Liver (tissue), 9 donors: ENCODE results near the gene CEND1. TPM values are rescaled to one million over a fixed set of nuclear protein-coding genes. Genes with fewer than 3 reads are reported as not detected.

Source experiments
- DNase-seq: peaks from one replicate; pipeline ENCODE4 v3.0.0-alpha.2; 2017; ENCODE audit warnings: low spot score
- H3K27ac ChIP-seq, 2 donors: one replicate each; pipeline ENCODE4 v1.7.0; 2013; ENCODE audit warnings: inconsistent platforms in 2 of 2, low read length in 2 of 2, control low read depth in 1 of 2, low read depth in 1 of 2, mild to moderate bottlenecking in 1 of 2
- H3K27me3 ChIP-seq, 4 donors: one replicate each; pipeline versions ENCODE4 v1.6.1 to v1.7.0; 2013; ENCODE audit warnings: low read length in 3 of 4, inconsistent platforms in 1 of 4, mild to moderate bottlenecking in 1 of 4, moderate library complexity in 1 of 4; ENCODE audit not compliant: control insufficient read depth in 4 of 4, insufficient read depth in 4 of 4
- H3K36me3 ChIP-seq, 4 donors: one replicate each; pipeline versions ENCODE4 v1.6.1 to v1.7.0; 2013; ENCODE audit warnings: low read length in 3 of 4, mild to moderate bottlenecking in 3 of 4, low read depth in 1 of 4, moderate library complexity in 1 of 4; ENCODE audit not compliant: control insufficient read depth in 4 of 4, insufficient read depth in 3 of 4
- H3K4me1 ChIP-seq, 4 donors: one replicate each; pipeline versions ENCODE4 v1.6.1 to v1.7.0; 2013; ENCODE audit warnings: low read length in 3 of 4, mild to moderate bottlenecking in 3 of 4, moderate library complexity in 1 of 4; ENCODE audit not compliant: control insufficient read depth in 4 of 4, insufficient read depth in 4 of 4
- H3K4me3 ChIP-seq, 3 donors: one replicate each; pipeline versions ENCODE4 v1.6.1 to v1.7.0; 2013; ENCODE audit warnings: low read length in 3 of 3, control low read depth in 1 of 3, low read depth in 1 of 3, mild to moderate bottlenecking in 1 of 3
- H3K9ac ChIP-seq, 2 donors: one replicate each; pipeline ENCODE4 v1.7.0; 2013; ENCODE audit warnings: low read length in 2 of 2, mild to moderate bottlenecking in 2 of 2, moderate library complexity in 2 of 2, control low read depth in 1 of 2, low read depth in 1 of 2
- H3K9me3 ChIP-seq, 4 donors: one replicate each; pipeline versions ENCODE4 v1.6.1 to v1.7.0; 2013; ENCODE audit warnings: low read length in 3 of 4; ENCODE audit not compliant: control insufficient read depth in 4 of 4
- EGR1 ChIP-seq, 2 donors: IDR thresholded peaks; 2 replicates each; pipeline ENCODE4 v1.6.1; 2016 to 2018; ENCODE audit warnings: antibody characterized with exemption in 2 of 2, low read depth in 2 of 2
- FOXA1 ChIP-seq: IDR thresholded peaks from 2 replicates; pipeline ENCODE4 v1.6.1; 2016; ENCODE audit warnings: antibody characterized with exemption
- FOXA2 ChIP-seq: IDR thresholded peaks from 2 replicates; pipeline ENCODE4 v1.6.1; 2016; ENCODE audit warnings: antibody characterized with exemption
- GABPA ChIP-seq, 2 donors: IDR thresholded peaks in 1 of 2; conservative IDR thresholded peaks in 1 of 2; 2 replicates each; pipeline ENCODE4 v1.6.1; 2016; ENCODE audit warnings: antibody characterized with exemption in 2 of 2, mild to moderate bottlenecking in 1 of 2, moderate library complexity in 1 of 2
- HNF4A ChIP-seq, 2 donors: conservative IDR thresholded peaks; 2 replicates each; pipeline ENCODE4 v1.6.1; 2016; ENCODE audit warnings: antibody characterized with exemption in 2 of 2, mild to moderate bottlenecking in 2 of 2
- HNF4G ChIP-seq: IDR thresholded peaks from 2 replicates; pipeline ENCODE4 v1.6.1; 2016; ENCODE audit warnings: antibody characterized with exemption
- JUND ChIP-seq, 2 donors: IDR thresholded peaks; 2 replicates each; pipeline ENCODE4 v1.6.1; 2016; ENCODE audit warnings: antibody characterized with exemption in 2 of 2
- NR2F2 ChIP-seq: IDR thresholded peaks from 2 replicates; pipeline ENCODE4 v1.6.1; 2016; ENCODE audit warnings: antibody characterized with exemption
- RAD21 ChIP-seq, 2 donors: IDR thresholded peaks; 2 replicates each; pipeline ENCODE4 v1.6.1; 2016; ENCODE audit warnings: antibody characterized with exemption in 2 of 2, mild to moderate bottlenecking in 2 of 2
- RXRA ChIP-seq, 2 donors: IDR thresholded peaks; 2 replicates each; pipeline ENCODE4 v1.6.1; 2017 to 2018; ENCODE audit warnings: antibody characterized with exemption in 2 of 2, mild to moderate bottlenecking in 1 of 2
- SP1 ChIP-seq: IDR thresholded peaks from 2 replicates; pipeline ENCODE4 v1.6.1; 2018; ENCODE audit warnings: antibody characterized with exemption, mild to moderate bottlenecking
- TAF1 ChIP-seq: conservative IDR thresholded peaks from 2 replicates; pipeline ENCODE4 v1.6.1; 2016; ENCODE audit warnings: antibody characterized with exemption, mild to moderate bottlenecking
- YY1 ChIP-seq: IDR thresholded peaks from 2 replicates; pipeline ENCODE4 v1.6.1; 2016; ENCODE audit warnings: antibody characterized with exemption, mild to moderate bottlenecking
- WGBS: extraction: QIAGEN DNeasy Blood & Tissue Kit; methylation state at CpG from one replicate; pipeline ENCODE4 v1.1.7; 2013; 5-methylcytosine and 5-hydroxymethylcytosine counted together
- polyA plus RNA-seq, 2 donors: library from polyadenylated mRNA; stranded (reverse) in 1 of 2; unstranded in 1 of 2; fragments of 200-250 nt in 1 of 2; fragments of >200 nt in 1 of 2; fragmentation: Nextera tagmentation in 1 of 2; extraction: Ambion mirVana in 1 of 2; gene quantifications; one replicate each; pipeline versions ENCODE4 v1.2.1 to v1.2.3, GENCODE V29; 2013 to 2015
- total RNA-seq, 2 donors: library from RNA; depleted of rRNA; stranded (reverse); fragments of >200 nt; gene quantifications; one replicate each; pipeline ENCODE4 v1.2.3, GENCODE V29; 2014
- TF ChIP-seq, protein P1 (sequence below): IDR thresholded peaks from 2 replicates; pipeline ENCODE4 v1.6.1; 2016; ENCODE audit warnings: antibody characterized with exemption
- TF ChIP-seq, protein P2 (sequence below): IDR thresholded peaks from 2 replicates; pipeline ENCODE4 v1.6.1; 2016; ENCODE audit warnings: antibody characterized with exemption, mild to moderate bottlenecking
- TF ChIP-seq, protein P3 (sequence below): fragments of 150-350 bp; IDR thresholded peaks from 2 replicates; pipeline ENCODE4 v1.5.1; 2017; ENCODE audit warnings: improper control_type of control experiment, low read depth, low read length; ENCODE audit not compliant: missing input control
- TF ChIP-seq, protein P4 (sequence below): IDR thresholded peaks from 2 replicates; pipeline ENCODE4 v1.6.1; 2016; ENCODE audit warnings: antibody characterized with exemption
- TF ChIP-seq, protein P5 (sequence below): IDR thresholded peaks from 2 replicates; pipeline ENCODE4 v1.6.1; 2016; ENCODE audit warnings: antibody characterized with exemption
- donor health status: healthy.
- donor health status: healthy.
- donor health status: healthy.
- donor health status: healthy.
- donor health status: healthy.

CEND1 gene
- total and polyA plus RNA-seq, 4 donors = not detected

DNA sequence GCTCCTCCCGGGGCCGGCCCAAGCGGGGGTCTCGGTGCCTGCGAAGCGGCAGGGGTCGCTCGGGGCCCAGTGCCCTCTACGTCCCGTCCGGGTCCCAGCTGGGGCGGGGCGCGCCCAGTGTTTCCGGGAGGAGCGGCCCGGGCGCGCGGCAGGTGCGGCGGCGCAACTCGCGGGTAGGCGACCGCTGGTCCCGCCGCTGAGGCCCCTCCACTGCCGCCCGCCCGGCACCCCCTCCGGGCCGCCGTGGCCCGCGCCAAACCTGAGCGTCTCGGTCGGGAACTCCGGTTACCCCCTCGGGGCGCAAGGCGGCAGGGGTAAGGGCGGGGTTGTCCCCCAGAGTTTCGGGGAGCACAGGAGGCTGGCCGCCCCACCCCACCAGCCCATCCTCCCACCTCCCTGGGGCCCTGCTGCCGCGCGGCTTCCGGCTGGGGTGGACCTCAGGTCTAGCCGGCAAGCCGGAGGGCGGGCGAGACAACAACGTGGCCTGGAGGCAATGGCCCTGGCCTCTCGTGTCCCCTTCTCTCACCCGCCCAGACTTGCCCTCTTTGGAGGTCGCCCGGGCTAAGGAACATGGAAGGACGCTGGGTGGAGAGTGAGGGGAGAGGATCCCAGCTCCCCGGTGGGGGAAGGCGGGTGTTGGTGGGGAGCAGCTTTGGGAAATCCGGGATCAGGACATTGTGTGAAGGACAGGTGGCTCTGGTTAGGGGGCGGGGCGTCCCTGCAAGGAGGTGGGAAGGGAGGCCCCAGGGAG lies 37.4 kb upstream of the CEND1 start:
- H3K27ac ChIP-seq = peak overlapping the region in 1 of 2 donors; percentile 16

DNA sequence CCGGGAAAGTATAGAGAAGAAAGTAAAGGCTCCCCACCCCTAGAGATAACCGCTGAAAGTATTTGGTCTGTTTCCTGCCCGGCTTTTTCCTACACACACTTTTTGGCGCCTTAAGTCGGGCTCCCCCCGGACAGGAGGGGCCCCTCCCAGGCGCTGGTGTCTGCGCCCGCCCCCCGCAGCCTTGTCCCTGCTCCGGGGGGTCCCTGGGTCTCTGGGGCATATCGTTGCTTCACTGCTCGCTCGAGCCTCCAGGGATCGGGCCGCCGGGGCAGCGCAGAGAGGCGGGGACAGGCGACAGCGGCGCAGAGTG lies 36.9 kb upstream of the CEND1 start:
- peak overlapping the region in 1 of 3 donors; percentile 51 for H3K4me3 ChIP-seq
- peak overlapping the region in 1 of 2 donors; percentile 16 for H3K27ac ChIP-seq
- no peak for TF ChIP-seq TAF1
- no peak for TF ChIP-seq NR2F2
- no peak for TF ChIP-seq FOXA1
- no peak for TF ChIP-seq JUND (IDR thresholded peaks at IDR 0.05)
- TF ChIP-seq, protein P1, sequence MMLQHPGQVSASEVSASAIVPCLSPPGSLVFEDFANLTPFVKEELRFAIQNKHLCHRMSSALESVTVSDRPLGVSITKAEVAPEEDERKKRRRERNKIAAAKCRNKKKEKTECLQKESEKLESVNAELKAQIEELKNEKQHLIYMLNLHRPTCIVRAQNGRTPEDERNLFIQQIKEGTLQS = no peak
- TF ChIP-seq RXRA (IDR thresholded peaks at IDR 0.05) = no peak
- TF ChIP-seq RAD21 (IDR thresholded peaks at IDR 0.05) = no peak
- no peaks in the 10 kb centered on the region for H3K9me3 ChIP-seq
- DNase-seq = no peak
- 5% methylated on average over 22 of the region's 22 CpGs for WGBS
- H3K4me1 ChIP-seq = peaks cover 58 to 91% (median 71%) of the 10 kb centered on the region in 4 donors
- no peaks in the 10 kb centered on the region for H3K27me3 ChIP-seq
- peaks cover 0 to 15% (median 3%) of the 10 kb centered on the region in 4 donors for H3K36me3 ChIP-seq
- H3K9ac ChIP-seq = no peak overlapping the region

More for the DNA sequence above, 37.4 kb upstream of the CEND1 start:
- TF ChIP-seq, protein P2, sequence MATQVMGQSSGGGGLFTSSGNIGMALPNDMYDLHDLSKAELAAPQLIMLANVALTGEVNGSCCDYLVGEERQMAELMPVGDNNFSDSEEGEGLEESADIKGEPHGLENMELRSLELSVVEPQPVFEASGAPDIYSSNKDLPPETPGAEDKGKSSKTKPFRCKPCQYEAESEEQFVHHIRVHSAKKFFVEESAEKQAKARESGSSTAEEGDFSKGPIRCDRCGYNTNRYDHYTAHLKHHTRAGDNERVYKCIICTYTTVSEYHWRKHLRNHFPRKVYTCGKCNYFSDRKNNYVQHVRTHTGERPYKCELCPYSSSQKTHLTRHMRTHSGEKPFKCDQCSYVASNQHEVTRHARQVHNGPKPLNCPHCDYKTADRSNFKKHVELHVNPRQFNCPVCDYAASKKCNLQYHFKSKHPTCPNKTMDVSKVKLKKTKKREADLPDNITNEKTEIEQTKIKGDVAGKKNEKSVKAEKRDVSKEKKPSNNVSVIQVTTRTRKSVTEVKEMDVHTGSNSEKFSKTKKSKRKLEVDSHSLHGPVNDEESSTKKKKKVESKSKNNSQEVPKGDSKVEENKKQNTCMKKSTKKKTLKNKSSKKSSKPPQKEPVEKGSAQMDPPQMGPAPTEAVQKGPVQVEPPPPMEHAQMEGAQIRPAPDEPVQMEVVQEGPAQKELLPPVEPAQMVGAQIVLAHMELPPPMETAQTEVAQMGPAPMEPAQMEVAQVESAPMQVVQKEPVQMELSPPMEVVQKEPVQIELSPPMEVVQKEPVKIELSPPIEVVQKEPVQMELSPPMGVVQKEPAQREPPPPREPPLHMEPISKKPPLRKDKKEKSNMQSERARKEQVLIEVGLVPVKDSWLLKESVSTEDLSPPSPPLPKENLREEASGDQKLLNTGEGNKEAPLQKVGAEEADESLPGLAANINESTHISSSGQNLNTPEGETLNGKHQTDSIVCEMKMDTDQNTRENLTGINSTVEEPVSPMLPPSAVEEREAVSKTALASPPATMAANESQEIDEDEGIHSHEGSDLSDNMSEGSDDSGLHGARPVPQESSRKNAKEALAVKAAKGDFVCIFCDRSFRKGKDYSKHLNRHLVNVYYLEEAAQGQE = no peak
- TF ChIP-seq SP1 = peak; percentile 6
- peak; percentile 78 for TF ChIP-seq NR2F2
- no peak for DNase-seq
- H3K27me3 ChIP-seq = no peaks in the 10 kb centered on the region
- peak overlapping the region in 1 of 3 donors; percentile 51 for H3K4me3 ChIP-seq
- H3K36me3 ChIP-seq = peaks cover 0 to 12% (median 3%) of the 10 kb centered on the region in 4 donors
- H3K4me1 ChIP-seq = peaks cover 57 to 91% (median 71%) of the 10 kb centered on the region in 4 donors
- no peak overlapping the region for H3K9ac ChIP-seq
- WGBS = 11% methylated on average over 66 of the region's 66 CpGs
- H3K9me3 ChIP-seq = no peaks in the 10 kb centered on the region

DNA sequence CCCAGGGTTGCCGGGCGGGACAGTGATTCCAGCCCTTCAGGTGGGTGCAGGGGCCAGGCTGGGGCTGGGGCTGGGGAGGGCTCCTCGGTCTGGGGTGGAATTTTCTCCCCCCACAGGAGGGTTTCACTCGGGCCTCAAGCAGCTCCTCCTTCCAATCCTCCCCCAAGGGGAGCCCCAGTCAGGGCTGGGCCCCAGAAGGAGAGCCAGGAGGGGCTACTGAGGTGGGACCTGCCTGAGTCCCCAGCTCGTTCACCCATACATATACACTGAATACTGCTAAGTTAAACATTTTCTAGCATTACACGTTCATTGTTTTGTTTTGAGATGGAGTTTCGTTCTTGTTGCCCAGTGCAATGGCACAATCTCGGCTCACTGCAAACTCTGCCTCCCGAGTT lies 36.3 kb upstream of the CEND1 start:
- no peak overlapping the region for H3K27ac ChIP-seq
- TF ChIP-seq EGR1 (IDR thresholded peaks at IDR 0.05; ENCODE audit: low read depth in 2 of 2) = no peak
- TF ChIP-seq, protein P3, sequence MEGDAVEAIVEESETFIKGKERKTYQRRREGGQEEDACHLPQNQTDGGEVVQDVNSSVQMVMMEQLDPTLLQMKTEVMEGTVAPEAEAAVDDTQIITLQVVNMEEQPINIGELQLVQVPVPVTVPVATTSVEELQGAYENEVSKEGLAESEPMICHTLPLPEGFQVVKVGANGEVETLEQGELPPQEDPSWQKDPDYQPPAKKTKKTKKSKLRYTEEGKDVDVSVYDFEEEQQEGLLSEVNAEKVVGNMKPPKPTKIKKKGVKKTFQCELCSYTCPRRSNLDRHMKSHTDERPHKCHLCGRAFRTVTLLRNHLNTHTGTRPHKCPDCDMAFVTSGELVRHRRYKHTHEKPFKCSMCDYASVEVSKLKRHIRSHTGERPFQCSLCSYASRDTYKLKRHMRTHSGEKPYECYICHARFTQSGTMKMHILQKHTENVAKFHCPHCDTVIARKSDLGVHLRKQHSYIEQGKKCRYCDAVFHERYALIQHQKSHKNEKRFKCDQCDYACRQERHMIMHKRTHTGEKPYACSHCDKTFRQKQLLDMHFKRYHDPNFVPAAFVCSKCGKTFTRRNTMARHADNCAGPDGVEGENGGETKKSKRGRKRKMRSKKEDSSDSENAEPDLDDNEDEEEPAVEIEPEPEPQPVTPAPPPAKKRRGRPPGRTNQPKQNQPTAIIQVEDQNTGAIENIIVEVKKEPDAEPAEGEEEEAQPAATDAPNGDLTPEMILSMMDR = no peak
- no peak for TF ChIP-seq HNF4A (conservative IDR thresholded peaks at IDR 0.05)
- no peak for TF ChIP-seq TAF1
- no peak for TF ChIP-seq RXRA (IDR thresholded peaks at IDR 0.05)
- TF ChIP-seq SP1 = no peak
- TF ChIP-seq NR2F2 = no peak
- TF ChIP-seq YY1 = no peak
- TF ChIP-seq HNF4G = no peak
- no peak for TF ChIP-seq GABPA (IDR thresholded peaks at IDR 0.05 in 1 of 2, conservative IDR thresholded peaks at IDR 0.05 in 1 of 2)
- TF ChIP-seq, protein P1 = no peak
- no peak for TF ChIP-seq FOXA1
- TF ChIP-seq FOXA2 = no peak
- no peak for TF ChIP-seq RAD21 (IDR thresholded peaks at IDR 0.05)
- TF ChIP-seq, protein P4, sequence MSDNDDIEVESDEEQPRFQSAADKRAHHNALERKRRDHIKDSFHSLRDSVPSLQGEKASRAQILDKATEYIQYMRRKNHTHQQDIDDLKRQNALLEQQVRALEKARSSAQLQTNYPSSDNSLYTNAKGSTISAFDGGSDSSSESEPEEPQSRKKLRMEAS = no peak
- TF ChIP-seq, protein P5, sequence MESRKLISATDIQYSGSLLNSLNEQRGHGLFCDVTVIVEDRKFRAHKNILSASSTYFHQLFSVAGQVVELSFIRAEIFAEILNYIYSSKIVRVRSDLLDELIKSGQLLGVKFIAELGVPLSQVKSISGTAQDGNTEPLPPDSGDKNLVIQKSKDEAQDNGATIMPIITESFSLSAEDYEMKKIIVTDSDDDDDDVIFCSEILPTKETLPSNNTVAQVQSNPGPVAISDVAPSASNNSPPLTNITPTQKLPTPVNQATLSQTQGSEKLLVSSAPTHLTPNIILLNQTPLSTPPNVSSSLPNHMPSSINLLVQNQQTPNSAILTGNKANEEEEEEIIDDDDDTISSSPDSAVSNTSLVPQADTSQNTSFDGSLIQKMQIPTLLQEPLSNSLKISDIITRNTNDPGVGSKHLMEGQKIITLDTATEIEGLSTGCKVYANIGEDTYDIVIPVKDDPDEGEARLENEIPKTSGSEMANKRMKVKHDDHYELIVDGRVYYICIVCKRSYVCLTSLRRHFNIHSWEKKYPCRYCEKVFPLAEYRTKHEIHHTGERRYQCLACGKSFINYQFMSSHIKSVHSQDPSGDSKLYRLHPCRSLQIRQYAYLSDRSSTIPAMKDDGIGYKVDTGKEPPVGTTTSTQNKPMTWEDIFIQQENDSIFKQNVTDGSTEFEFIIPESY = no peak

More for the DNA sequence above, 36.3 kb upstream of the CEND1 start:
- Histone ChIP-seq H3K9ac (no peak overlapping the region), H3K36me3 (peaks cover 0 to 15% (median 3%) of the 10 kb centered on the region in 4 donors), H3K27me3 (no peaks in the 10 kb centered on the region), H3K9me3 (no peaks in the 10 kb centered on the region), H3K4me1 (peaks cover 60 to 91% (median 75%) of the 10 kb centered on the region in 4 donors), H3K4me3 (no peak overlapping the region)
- no peak for DNase-seq
- 56% methylated on average over 9 of the region's 9 CpGs for WGBS
